Limb (tissue), 2 donors: ENCODE results near the gene TRIM61.
A peak's percentile ranks its signal among the peaks of the same experiment; 100 is the strongest.
"Not testable (repeated sequence)": the region's sequence is repeated elsewhere in the genome, so short reads cannot be mapped to it uniquely, and the experiment has no call there.

Source experiments
- DNase-seq, 2 donors: peaks; one replicate each; pipeline ENCODE4 v3.0.0-alpha.2; 2016; ENCODE audit errors: extremely low spot score in 2 of 2

Gene TRIM61

DNA sequence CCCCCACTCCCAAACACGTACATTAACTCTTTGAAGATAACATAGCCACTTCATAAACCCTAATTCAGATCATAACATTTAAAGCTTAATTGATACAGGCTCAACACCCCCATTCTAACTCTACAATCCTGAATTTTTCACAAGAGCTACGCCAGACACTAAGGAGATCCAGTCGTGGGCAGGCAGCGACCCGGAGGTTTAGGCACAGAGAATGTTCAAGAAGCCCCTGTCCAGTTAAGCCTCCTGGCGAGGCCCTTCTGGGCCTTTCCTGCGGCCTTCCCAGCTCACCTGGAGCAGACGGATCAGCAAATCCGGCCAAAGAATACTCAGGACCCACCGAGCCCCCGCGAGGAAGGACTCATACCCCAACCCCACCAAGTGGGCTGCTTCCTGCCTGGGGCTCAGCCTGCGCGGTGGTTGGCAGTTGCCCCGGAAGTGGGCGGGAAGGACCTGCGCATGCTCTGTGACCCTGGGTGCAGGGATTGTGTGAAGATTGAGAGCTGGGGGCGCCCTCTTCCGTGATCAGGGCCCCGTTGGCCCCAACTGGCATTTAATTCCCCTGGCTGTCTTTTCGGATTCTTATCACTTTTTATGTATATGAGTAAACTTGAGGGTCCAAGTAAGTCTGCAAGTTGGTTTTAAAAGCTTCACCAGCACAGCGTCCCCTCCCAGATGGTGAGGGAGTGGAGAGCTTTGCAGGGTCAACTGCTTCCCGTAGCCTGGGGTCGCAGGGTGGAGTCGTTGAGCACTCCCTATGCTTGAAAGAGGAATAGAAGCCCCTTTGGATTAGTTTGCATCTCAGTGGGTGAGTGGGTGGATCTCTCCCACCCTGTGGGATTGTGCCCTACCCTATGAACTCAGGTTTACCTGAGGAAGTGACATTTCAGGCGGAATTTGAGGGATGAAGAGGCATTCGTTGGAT, at the start of gene TRIM61:
TRIM61 (minus strand) TSS at position 415 of the 922 bp plus-strand sequence. CDS start 7,655 bp downstream, outside the sequence.
- peak; percentile 82 to 86 for DNase-seq

DNA sequence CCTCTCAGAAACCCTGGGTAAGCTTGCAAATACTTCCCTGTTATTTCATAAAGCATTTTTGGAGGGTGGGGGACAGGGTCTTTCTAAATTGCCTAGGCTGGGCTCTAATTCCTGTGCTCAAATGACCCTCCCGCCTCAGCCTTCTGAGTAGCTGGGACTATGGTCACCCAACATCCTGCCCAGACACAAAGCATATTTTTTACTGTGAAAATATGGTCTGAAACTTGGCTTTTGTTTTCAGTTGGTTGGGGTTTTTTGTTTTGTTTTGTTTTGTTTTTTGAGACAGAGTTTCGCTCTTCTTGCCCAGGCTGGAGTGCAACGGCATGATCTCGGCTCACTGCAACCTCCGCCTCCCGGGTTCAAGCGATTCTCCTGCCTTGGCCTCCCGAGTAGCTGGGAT, 48.3 kb upstream of the TRIM61 start:
- not testable (repeated sequence) for DNase-seq

DNA sequence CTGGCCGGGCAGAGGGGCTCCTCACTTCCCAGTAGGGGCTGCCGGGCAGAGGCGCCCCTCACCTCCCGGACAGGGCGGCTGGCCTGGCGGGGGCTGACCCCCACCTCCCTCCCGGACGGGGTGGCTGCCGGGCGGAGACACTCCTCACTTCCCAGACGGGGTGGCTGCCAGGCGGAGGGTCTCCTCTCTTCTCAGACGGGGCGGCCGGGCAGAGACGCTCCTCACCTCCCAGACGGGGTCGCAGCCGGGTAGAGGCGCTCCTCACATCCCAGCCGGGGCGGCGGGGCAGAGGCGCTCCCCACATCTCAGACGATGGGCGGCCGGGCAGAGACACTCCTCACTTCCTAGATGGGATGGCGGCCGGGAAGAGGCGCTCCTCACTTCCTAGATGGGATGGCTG, 42.5 kb upstream of the TRIM61 start:
- DNase-seq = not testable (repeated sequence)

DNA sequence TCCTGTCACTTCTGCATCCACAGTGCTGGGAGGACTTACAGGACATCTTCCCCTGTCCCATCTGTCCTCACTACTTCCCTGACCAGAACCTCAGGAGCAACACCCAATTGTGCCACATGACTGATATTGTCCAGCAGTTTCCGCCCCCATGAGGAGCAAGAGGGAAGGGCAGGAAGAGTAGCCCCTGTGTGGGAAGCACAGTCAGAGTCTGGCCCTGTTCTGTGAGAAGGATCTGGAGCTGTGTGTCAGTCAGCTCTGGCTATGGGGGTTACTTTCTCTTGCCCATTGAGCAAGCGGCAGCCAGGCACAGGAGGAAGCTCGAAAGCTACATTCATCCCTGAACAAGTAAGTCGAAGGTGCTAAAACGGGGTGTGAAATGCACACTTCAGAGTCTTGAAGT, 39.5 kb upstream of the TRIM61 start:
- no peak for DNase-seq

DNA sequence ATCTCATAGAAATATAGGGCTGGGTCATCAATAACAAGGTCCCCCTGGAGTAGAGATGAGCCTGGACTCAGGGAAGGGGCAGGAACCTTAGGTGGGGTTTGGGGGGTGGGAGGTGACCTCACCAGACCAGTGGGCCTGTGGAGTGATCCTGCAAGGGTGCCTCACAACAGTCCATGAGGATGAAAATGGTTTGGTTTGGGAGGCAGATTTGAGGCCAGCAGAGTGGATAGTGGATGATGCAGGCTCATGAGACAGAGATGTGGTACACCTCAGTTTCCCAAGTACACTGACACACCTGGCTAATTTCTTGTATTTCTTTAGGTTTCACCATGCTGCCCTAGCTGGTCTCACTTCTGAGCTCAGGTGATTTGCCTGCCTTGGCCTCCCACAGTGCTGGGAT, 36.2 kb upstream of the TRIM61 start:
- DNase-seq = no peak

DNA sequence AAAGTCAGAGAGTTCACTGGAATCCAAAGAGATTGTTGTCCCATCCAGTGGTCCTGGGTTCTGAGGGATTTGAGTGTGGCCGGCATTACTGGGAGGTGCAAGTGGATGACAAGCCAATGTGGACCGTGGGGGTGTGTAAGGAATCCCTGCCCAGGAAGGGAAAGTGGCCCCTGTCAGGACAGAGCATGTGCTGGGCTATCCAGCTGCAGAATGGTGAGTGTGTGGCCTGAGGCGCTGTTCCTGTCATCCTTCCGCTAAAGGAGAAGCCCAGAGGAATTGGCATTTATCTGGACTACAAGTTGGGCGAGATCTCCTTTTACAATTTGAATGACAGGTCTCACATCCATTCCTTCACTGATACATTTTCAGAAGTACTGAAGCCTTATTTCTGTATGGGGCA, 33.9 kb upstream of the TRIM61 start:
- DNase-seq = no peak

DNA sequence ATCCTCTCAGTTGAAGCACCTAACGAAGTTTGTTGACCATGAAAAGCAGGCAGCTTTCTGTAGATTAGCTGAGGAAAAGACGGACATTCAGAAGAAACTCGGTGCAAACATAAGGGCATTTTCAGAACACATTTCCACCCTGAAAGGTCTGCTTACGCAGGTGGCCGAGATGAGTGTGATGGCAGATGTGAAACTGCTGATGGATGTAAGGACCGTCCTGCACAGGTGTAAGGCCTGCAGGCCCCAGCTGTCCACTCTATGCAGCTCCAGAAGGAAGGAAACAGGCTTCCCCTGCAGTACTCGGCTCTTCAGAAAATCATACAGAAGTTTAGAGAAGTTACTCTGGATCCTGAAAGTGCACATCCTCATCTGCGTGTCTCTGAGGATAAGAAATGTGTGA, 33.5 kb upstream of the TRIM61 start:
- no peak for DNase-seq

DNA sequence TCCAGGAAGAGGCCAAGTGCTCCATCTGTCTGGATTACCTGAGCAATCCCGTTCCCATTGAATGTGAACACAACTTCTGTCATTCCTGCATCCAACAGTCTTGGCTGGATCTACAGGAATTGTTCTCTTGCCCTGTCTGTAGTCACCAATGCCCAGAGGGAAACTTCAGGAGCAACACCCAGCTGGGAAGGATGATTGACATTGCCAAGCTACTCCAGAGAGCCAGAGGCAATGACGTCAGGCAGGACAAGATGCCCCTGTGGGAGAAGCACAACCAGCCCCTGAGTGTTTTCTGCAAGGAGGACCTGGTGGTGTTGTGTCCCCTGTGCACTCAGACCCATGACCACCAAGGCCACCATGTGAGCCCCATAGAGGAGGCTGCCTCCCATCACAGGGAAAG, 33.0 kb upstream of the TRIM61 start:
- no peak for DNase-seq

DNA sequence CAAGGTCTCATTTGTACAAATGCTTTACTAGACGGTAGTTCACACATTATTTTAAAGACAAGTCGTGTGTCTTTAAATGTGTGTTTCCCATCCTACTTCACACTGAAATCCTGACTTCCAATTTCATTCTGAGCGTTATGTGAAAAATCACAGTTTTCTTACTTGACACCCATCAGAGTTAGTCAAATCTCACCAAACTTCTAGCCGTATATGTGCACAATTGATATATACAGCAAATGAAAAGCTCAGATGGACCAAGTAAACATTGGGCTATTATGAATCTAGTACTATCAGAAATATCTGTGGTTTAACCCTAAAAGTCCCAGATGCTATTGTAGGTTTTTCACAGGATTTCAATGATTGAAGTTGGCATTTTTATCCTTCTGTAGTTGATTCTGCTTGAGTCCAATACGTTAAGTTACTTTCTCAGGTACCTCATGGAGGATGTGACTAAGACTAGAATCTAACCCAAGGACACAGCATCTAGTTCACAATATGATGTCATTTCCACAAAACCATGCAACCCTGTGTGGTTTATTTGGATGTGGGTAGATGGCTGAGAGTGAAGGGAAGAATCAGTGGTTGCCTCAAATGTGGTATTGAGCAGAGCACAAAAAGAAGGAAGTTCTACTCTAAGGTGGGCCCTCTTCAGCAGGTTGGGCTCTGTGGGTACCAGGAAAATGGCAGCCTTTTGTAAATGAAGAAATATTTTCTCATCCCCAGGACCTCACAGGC, 32.2 kb upstream of the TRIM61 start:
- no peak for DNase-seq

DNA sequence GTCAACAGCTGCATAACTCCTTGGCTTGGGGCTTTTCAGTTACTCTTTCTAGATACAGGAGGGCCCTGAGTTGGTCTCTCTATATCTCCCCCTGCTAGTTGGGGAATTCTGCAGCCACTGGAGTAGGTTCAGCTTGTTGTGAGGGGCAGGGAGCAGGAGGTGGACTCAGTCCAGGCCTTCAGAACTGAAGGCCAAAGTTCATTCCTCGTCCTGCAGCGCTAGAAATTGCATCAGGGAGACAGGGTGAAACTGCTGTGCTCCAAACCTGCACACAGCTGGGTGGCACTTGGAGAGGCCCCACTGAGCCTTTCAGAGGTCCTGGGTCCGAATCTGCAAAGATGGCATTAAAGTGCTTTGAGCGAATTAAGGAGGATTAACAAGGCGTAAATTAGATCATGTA, 29.4 kb upstream of the TRIM61 start:
- DNase-seq = no peak

DNA sequence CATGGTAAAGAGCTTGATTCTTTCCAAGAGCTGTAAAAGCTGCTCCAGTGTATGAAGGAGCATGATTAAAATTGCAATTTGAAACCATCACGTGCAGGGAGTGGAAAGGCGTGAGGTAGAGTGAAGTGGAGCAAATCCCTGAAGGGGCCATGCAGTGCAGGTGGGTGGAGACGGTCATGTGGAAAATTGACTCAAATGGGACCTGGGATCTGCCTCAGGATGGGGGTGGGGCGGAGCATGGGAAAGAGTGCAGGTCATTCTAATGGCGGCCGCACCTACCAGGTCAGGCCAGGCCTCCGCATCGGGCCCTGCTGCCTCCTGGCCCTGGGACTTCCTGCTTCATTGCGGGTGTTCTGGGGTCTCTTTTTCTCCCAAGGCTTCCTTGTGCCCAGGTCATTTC, 29.0 kb upstream of the TRIM61 start:
- DNase-seq = no peak

DNA sequence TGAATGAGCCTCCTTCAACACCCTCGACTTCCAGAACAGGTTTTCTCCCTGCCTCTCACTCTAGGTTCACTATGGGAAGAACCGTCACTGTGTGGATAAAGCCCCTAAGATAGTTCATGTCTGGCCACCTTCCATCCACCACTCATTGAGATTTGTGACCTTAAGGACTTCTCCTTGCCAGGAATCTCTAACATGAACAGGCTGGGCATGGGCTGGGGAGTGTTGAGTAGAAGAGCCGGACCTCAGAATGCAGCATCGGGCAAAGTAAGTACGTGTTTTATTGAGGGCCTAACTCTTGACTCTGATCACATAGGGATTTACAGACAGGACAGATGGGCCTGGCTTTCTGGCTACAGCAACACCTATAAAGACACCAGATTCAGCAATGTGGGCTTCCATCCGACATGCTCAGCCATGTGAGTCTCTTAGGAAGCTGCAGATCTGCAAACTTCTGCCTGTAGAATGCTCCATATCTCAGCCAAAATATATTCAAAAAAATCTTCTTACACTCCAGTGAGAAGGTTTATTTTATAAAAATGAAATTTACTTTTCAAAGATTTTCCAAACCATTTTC, 28.0 kb upstream of the TRIM61 start:
- no peak for DNase-seq

DNA sequence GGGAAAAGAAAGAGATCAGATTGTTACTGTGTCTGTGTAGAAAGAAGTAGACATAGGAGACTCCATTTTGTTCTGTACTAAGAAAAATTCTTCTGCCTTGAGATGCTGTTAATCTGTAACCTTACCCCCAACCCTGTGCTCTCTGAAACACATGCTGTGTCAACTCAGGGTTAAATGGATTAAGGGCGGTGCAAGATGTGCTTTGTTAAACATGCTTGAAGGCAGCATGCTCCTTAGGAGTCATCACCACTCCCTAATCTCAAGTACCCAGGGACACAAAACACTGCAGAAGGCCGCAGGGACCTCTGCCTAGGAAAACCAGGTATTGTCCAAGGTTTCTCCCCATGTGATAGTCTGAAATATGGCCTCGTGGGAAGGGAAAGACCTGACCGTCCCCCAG, 24.5 kb upstream of the TRIM61 start:
- not testable (repeated sequence) for DNase-seq

DNA sequence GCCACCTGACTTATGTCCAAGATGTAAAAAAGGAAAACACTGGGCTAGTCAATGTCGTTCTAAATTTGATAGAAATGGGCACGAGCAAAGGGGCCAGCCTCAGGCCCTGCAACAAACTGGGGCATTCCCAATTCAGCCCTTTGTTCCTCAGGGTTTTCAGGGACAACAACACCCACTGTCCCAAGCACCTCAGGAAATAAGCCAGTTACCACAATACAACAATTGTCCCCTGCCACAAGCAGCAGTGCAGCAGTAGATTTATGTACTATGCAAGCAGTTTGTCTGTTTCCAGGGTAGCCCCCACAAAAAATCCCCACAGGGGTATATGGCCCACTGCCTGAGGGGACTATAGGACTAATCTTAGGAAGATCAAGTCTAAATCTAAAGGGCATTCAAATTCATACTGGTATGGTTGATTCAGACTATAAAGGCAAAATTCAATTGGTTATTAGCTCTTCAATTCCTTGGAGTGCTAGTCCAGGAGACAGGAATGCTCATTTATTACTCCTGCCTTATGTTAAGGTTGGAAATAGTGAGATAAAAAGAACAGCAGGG, 21.1 kb upstream of the TRIM61 start:
- DNase-seq = not testable (repeated sequence)

DNA sequence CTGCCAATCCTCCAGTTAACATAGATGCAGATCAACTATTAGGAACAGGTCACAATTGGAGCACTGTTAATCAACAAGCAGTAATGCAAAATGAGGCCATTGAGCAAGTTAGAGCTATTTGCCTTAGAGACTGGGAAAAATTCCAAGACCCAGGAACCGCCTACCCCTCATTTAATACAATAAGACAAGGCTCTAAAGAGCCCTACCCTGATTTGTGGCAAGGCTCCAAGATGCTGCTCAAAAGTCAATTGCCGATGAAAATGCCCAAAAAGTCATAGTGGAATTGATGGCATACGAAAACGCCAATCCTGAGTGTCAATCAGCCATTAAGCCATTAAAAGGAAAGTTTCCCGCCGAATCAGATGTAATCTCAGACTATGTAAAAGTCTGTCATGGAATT, 20.5 kb upstream of the TRIM61 start:
- DNase-seq = no peak

DNA sequence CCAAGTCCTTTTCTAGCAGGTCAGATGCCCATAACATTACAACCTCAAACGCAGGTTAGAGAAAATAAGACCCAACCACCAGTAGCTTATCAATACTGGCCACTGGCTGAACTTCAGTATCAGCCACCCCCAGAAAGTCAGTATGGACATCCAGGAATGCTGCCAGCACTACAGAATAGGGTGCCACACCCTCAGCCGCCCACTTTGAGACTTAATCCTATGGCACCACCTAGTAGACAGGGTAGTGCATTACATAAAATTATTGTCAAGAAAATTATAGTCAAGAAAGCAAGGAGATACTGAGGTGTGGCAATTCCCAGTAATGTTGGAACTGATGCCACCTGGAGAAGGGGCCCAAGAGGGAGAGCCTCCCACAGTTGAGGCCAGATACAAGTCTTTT, 19.9 kb upstream of the TRIM61 start:
- no peak for DNase-seq

DNA sequence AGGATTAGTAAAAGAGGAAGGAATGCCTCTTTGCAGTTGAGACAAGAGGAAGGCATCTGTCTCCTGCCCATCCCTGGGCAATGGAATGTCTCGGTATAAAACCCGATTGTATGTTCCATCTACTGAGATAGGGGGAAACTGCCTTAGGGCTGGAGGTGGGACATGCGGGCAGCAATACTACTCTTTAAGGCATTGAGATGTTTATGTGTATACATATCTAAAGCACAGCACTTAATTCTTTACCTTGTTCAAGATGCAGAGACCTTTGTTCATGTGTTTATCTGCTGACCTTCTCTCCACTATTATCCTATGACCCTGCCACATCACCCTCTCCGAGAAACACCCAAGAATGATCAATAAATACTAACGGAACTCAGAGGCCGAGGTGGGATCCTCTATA, 18.7 kb upstream of the TRIM61 start:
- DNase-seq = not testable (repeated sequence)

DNA sequence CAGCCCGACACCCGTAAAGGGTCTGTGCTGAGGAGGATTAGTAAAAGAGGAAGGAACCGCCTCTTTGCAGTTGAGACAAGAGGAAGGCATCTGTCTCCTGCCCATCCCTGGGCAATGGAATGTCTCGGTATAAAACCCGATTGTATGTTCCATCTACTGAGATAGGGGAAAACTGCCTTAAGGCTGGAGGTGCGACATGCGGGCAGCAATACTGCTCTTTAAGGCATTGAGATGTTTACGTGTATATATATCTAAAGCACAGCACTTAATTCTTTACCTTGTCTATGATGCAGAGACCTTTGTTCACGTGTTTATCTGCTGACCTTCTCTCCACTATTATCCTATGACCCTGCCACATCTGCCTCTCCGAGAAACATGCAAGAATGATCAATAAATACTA, 13.3 kb upstream of the TRIM61 start:
- DNase-seq = not testable (repeated sequence)

DNA sequence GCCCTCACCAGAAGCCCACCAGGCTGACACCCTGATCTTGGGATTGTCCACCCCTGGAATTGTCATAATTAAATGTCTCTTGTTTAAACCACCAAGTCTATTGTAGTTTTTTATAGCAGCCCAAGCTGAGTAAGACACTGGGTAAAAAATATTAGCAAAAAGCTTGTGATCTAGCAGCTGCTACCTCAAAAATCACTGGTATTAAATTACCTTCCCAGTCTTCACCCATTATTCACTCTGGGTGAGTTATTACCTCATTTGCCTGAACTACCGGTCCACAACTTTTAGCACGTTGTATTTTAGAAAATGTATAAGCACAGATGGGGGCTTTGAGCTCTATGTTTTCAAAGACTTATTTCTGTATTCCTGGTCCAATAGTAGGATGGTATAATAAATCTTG, 12.0 kb upstream of the TRIM61 start:
- no peak for DNase-seq

DNA sequence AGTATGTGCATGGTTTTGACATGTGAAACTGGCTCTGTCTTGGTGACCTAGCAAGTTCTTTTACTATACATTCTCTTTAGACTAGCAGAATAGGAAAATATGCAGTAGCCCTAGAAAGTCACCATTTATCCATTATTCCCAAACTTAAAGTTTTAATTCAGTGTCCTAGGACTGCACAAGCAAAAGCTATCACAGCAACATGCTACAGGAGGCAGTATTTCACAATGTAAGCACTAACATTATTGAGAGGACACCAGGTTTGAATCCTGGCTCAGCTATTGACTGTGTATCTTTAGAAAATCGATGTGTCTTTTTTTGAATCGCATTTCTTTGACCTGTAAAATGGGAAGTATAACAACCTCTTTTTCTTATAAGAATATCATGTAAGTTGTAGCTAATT, 5.5 kb downstream of the TRIM61 start:
- DNase-seq = not testable (repeated sequence)

DNA sequence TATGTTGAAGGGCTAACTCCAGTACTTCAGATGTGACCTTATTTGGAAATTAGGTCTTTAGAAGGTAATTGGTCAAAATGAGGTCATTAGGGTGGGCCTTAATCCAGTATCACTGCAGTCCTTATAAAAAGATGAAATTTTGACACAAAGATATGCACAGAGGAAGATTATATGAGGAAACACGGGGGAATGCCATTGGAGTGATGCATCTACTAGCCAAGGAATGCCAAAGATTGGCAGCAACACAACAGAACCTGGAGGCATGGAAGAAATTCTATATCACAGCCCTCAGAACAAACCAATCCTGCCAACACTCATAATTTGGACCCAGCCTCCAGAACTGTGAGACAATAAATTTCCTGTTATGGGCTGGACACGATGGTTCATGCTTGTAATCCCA, 17.6 kb downstream of the TRIM61 start:
- DNase-seq = no peak

DNA sequence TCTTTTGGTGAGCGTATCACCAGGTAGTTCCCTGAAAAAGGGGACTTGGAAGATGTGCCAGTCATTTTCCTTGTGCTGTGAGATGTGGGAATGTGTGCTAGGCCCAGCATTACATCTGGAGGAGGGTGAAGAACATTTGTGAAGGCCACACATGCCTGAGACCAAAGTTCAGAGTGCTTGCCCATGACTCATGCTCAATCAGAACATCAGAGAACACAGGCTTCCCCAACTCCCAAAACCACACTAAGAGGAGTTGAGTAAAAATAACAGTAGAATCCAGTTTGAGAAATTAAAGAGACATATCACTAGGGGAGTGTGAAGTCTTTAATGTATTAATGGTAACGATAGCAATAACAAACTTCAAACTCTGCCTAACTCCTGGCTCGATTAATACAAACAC, 18.0 kb downstream of the TRIM61 start:
- DNase-seq = not testable (repeated sequence)
